Activated T-cell treated with anti-CD3 and anti-CD28 coated beads for 1 hour (primary cell): ENCODE results near the gene ZNF628.
"Not testable (repeated sequence)": the region's sequence is repeated elsewhere in the genome, so short reads cannot be mapped to it uniquely, and the experiment has no call there.

Source experiments
- DNase-seq: peaks from one replicate; pipeline ENCODE4 v3.0.0-alpha.2; 2020; ENCODE audit warnings: low read depth

Gene ZNF628

DNA sequence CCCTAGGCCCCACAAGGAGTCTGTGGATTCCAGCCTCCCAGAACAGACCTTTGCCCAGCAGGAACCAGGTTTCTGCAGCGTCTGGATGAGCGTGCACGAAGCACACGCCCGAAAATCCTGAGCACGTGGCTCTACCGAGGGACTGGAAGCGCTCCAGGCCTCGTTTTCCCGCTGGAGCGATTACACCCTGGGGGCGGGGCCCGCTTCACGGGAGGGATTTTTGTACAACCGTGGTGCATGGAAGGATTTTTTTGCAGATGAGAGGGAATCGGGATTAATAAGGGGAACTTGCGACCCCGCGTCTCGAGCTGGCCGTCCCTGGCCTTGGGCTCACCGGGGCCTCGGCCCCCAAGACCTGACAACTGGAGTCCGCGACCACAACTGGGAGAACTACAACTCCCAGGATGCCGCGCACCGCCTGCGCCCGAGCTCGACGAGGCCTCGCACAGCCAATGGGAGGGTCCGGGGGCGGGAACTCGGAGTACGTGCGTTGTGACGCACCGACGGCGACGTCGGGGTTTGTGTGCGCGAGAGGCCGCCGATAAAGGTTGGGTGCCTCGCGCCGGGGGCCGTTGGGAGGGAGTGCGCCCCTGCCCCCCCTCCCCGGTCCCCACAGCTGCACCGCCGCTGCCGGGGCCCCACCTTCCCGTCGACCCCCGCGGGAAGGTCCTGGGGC is at the start of gene ZNF628:
Gene ZNF628 (plus strand): TSS at position 518 of the 676 bp plus-strand sequence. CDS start 3,294 bp downstream, outside the sequence.
- peak; percentile 96 for DNase-seq

DNA sequence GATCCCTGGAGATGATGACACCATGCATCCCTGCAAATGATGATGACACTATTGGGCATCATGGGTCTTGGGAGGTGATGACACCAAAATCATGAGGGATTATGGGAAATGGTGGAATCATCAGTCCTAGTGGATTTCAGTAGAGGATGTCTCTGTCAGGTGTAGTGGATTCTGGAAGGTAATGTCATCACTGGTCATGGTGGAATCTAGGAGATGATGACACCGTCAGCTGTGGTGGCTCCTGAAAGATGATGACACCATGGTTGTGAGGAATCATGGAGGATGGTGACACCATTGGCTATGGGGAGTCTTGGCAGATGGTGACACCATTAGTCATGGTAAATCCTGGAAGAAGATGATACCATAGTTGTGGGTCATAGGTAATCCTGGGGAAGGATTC is 45.2 kb upstream of the ZNF628 start:
- DNase-seq = no peak

DNA sequence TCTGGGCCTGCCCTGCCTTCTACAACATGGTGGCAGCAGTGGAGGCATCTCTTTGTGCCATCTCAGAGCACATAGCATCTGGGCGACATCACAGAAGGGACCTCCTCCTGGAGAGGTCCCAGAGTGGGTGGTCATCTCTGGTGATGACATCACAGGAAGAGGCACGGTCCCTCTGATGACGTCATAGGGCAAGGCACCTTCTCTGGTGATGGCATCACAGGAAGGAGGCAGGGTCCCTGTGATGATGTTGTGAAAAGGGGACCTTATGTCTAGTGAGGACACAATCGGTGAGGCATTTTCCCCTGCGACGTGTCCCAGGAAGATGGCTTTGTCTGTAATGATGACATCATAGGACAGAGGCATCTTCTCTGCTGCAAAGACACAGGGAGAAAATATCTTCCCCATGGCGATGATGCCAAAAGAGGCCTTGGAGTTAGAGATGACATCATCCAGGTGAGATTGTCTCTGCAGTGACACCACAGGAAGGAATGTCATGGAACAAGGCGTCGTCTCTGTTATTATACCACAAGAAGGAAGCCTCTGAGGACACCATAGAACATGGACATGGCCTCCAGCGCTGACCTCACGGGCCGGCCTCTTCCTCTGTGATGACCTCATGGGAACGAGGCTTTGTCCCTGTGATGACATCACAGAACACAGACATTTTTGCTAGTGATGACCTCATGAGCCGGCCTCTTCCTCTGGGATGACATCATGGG is 44.0 kb upstream of the ZNF628 start:
- no peak for DNase-seq

DNA sequence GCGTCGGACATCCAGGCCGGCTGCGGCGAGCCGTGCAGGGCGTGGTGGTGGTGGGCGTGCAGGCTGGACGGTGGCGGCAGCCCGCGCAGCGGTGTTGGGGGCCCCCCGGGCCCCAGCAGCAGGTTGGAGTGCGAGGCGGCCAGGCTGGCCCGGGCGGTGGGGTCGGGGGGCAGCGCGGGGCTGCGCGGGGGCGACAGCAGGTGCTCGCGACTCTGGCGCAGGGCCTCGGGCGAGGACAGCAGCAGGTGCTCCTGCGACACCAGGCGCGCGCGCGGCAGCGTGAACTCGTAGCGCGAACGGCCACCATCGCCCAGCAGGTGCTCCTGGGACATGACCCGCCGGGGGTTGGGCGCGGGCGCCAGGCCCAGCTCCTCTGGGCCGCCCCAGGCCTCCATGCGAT is 43.1 kb upstream of the ZNF628 start:
- DNase-seq = no peak

GRCh38 chr19:55434356-55434919 is 42.0 kb upstream of the ZNF628 start:
- DNase-seq = no peak

DNA sequence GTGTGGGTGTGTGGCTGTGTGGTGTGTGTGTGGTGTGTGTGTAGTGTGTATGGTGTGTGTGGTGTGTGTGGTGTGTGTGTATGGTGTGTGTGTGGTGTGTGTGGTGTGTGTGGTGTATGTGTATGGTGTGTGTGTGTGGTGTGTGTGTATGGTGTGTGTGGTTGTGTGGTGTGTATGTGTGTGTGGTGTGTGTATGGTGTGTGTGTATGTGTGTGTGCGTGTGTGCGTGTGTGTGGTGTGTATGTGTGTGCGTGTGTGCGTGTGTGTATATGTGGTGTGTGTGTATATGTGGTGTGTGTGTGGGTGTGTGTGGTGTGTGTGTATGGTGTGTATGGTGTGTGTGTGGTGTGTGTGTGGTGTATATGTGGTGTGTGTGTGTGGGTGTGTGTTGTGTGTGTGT is 41.4 kb upstream of the ZNF628 start:
- no peak for DNase-seq

- no peak for DNase-seq
Measured at GRCh38 chr19:55436847-55437246, 39.6 kb upstream of the ZNF628 start.

DNA sequence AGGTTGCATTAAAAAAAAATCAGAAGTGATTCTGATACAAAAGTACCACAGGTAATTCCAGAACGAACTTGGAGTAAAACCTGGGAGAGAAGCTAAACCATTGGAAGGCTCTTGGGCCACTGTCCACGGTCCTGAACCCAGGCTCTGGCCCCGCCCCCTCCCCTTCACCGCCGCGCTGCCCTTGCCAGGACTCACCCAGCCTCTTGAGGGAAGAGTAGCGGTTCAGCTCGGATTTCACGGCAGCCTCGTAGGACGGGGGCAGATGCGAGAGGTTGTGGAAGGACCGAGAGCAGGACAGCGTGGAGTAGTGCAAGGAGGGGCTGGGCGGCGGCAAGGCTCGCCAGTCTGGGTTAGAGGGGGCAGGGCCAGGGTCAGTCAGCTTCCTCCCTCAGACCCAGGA is 39.0 kb upstream of the ZNF628 start:
- no peak for DNase-seq

- DNase-seq = no peak
Measured at GRCh38 chr19:55439052-55439451, 37.4 kb upstream of the ZNF628 start.

- DNase-seq = no peak
Measured at GRCh38 chr19:55440411-55441105, 35.9 kb upstream of the ZNF628 start.

- DNase-seq = no peak
Measured at GRCh38 chr19:55441319-55441691, 35.1 kb upstream of the ZNF628 start.

DNA sequence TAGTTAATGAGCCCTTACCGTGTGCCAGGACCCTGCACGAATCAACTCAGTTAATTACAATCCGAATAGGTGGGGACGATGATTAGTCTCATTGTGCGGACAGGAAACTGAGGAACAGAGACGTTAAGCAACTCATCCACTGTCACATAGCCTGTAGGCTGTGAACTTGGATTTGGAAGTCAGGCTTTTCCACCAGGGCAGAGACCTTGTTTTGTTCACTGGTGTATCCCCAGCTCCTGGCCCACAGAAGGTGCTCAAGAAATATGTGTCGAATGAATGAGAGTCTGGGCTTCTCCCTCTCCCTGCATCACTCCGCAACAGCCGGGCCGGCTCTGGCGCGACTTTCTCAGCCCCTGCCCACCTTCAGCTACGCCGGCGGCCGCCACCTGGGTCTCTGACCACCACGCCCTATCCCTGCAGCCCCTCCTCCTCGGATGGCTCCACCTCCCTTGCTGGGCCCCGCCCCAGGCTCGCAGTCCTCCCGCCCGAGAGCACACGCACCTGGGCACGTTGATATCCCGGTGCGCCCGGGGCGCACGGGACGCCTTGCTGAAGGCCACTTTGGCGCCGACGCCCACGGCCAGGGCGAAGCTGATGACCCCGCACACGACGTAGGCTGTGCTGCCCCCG is 34.6 kb upstream of the ZNF628 start:
- no peak for DNase-seq

GRCh38 chr19:55442372-55442961 is 34.0 kb upstream of the ZNF628 start:
- no peak for DNase-seq

GRCh38 chr19:55443045-55443823 is 33.2 kb upstream of the ZNF628 start, which contains the start of gene SHISA7:
Gene SHISA7 (minus strand): TSS chr19:55443300. CDS start chr19:55442863, 437 bp downstream.
- DNase-seq = no peak

- no peak for DNase-seq
Measured at GRCh38 chr19:55443824-55444480, 32.5 kb upstream of the ZNF628 start.

- no peak for DNase-seq
Measured at GRCh38 chr19:55444646-55445045, 31.8 kb upstream of the ZNF628 start.

DNA sequence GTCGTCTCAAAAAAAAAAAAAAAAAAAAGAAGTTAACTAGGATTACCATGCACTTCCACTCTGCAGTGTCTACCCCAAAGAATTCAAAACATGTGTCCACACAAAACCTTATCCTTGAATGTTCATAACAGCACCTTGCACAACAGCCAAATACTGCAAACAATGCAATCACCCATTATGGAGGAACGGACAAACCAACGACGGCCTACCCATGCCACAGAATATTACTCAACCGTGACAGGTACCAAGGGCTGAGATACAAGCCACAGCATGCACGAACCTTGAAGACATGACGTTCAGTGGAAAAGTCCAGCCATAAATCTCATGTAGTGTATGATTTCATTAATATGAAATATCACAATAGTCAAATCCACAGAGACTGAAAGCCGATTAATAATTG is 30.4 kb upstream of the ZNF628 start:
- DNase-seq = no peak

- no peak for DNase-seq
Measured at GRCh38 chr19:55447421-55448174, 28.8 kb upstream of the ZNF628 start.

DNA sequence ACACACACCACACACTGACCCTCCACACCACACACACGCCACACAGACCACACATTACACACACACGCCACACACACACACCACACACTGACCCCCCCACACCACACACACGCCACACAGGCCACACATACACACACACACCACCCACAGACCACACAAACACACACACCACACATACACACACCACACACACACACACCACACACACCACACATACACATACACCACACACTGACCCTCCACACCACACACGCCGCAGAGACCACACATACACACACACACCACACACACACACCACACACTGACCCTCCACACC is 28.3 kb upstream of the ZNF628 start:
- DNase-seq = not testable (repeated sequence)

- DNase-seq = no peak
Measured at GRCh38 chr19:55449469-55449868, 26.9 kb upstream of the ZNF628 start.
